Mononuclear cell (primary cell): ENCODE results near the gene CCDC182. TPM values are rescaled to one million over a fixed set of nuclear protein-coding genes. Genes with fewer than 3 reads are reported as not detected.

Experiments used
- H3K27me3 ChIP-seq: 2 replicates; pipeline ENCODE4 v1.6.0; 2011; ENCODE audit warnings: low read length, control low read depth; ENCODE audit not compliant: insufficient read depth
- H3K4me1 ChIP-seq: 2 replicates; pipeline ENCODE4 v1.5.1; 2011; ENCODE audit warnings: mild to moderate bottlenecking, low read length, control low read depth; ENCODE audit not compliant: insufficient read depth
- H3K4me3 ChIP-seq: 2 replicates; pipeline ENCODE4 v1.5.1; 2011; ENCODE audit warnings: mild to moderate bottlenecking, low read length, moderate library complexity
- H3K9me3 ChIP-seq: 2 replicates; pipeline ENCODE4 v1.5.1; 2011; ENCODE audit warnings: low read depth, mild to moderate bottlenecking, control low read depth, low read length
- total RNA-seq: library from RNA; depleted of rRNA; stranded (reverse); fragments of >200 nt; gene quantifications from one replicate; pipeline ENCODE4 v1.2.3, GENCODE V29; 2012

The CCDC182 gene
- total RNA-seq, 1 donor, result not detected

DNA sequence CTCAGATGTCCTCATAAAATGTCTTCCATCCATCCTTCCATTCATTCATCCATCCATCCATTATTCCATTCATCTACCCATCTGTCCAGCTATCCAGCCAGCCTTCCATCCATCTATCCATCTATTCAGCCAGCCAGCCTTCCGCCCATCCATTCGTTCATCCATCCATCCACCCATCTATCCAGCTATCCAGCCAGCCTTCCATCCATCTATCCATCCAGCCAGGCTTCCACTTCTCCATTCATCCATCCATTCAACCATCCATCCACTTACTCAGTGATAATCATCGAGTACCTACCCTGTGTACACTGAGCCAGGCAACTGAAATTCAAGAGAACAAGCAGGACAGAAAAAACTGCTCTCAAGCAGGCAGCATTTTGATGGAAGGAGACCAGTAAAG lies 4.6 kb upstream of the CCDC182 start:
- Histone ChIP-seq H3K27me3 (no peaks in the 10 kb centered on the region), H3K4me1 (peaks cover 27% of the 10 kb centered on the region), H3K9me3 (no peaks in the 10 kb centered on the region), H3K4me3 (no peak overlapping the region)

- peaks cover 29% of the 10 kb centered on the region for H3K4me1 ChIP-seq
- no peaks in the 10 kb centered on the region for H3K27me3 ChIP-seq
- no peaks in the 10 kb centered on the region for H3K9me3 ChIP-seq
- H3K4me3 ChIP-seq, result no peak overlapping the region
Observed at GRCh38 chr17:57747221-57748017, 2.3 kb upstream of the CCDC182 start.

GRCh38 chr17:57746221-57746620 lies 1.1 kb upstream of the CCDC182 start:
- Histone ChIP-seq H3K9me3 (no peaks in the 10 kb centered on the region), H3K4me1 (peaks cover 22% of the 10 kb centered on the region), H3K27me3 (no peaks in the 10 kb centered on the region), H3K4me3 (no peak overlapping the region)

DNA sequence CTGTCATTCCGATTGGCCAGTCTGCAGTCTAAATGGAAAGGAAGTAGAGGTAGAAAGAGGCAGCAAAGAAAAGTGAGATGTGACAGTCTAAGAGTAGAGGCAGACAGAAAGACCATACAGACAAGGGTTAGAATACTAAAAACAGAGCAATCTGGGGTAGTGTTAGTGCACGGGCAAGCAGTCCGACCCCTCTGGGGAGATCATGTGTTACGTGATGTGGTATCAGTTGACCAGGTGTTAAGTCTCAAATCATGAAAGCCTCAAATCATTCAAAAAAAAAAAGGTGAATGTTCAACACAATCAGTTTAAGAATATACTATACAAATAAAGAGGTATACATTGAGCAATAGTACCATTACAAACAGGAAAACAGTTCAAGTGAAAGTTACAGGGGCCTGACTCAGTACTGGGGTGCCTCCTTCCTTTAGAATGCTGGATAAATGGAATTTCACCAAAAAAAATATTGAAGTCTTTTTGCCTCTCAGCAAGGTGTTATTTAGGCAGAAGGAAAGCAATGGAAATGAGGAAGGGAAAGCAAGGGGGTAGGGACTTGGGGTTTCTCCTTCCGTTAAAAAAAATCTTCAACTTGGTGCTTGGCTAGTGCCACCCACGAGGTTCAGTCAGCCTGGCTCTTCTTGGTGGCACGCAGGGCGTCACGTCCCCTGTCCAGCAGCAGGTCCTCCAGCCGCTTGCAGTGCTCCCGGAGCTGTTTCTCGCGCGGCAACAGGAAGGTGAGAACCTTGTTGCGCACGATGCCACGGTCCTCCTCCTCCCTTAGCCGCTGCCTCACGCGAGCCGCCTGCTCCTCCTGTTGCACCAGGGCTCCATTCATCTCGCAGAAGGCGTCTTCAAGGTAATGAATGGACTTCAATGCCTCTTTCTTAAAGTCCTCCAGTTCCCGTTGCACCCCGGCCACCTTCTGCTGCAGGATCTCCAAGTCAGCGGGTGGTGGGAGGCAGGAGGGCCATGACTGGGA lies 616 bp downstream of the CCDC182 start:
- Histone ChIP-seq H3K4me3 (no peak overlapping the region), H3K4me1 (peaks cover 6% of the 10 kb centered on the region), H3K27me3 (no peaks in the 10 kb centered on the region), H3K9me3 (no peaks in the 10 kb centered on the region)

- no peaks in the 10 kb centered on the region for H3K27me3 ChIP-seq
- H3K4me1 ChIP-seq, result peaks cover 6% of the 10 kb centered on the region
Observed at GRCh38 chr17:57740235-57740528, 4.9 kb downstream of the CCDC182 start.

DNA sequence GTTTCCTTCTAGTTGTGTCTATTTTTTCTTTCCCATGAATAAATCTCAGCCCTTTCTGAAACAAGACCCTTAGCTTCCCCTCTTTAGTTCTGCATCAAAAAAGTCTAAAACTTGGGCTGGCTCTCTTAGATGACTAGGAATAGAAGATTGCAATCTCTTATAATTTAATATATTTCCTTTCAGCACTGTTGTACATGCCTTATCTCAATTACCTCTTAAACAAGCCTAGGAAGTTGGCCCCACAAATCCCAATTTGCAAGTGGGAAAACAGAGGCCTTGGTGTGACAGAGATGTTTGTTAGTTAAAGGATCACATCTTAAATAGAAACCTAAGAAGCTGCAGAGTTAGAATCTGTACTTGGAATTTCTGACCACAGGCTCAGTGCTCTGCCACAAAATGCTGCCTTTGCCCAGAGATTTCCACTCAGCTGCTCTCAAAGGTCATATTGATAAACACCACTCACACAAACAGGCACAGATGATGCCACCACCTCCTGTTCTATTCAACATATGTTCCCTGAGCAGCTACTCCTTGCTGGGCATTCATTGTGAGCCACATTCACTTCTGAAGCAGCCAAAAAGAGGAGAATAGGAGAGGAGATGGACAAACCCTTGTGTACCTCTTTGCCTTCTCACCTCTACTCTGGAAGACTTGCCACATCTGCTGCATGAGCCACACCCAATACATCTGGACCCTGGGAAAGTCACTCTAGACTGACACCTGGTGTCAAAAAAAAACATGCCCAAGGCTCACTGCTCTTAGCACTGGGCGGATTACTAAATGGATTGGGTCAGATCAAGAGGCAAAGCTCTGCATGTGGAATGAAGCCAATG lies 5.5 kb downstream of the CCDC182 start:
- Histone ChIP-seq H3K4me3 (no peak overlapping the region), H3K4me1 (peaks cover 1% of the 10 kb centered on the region), H3K27me3 (no peaks in the 10 kb centered on the region), H3K9me3 (no peaks in the 10 kb centered on the region)

More at GRCh38 chr17:57740235-57740528, 4.9 kb downstream of the CCDC182 start:
- Histone ChIP-seq H3K4me3 (no peak overlapping the region), H3K9me3 (no peaks in the 10 kb centered on the region)

DNA sequence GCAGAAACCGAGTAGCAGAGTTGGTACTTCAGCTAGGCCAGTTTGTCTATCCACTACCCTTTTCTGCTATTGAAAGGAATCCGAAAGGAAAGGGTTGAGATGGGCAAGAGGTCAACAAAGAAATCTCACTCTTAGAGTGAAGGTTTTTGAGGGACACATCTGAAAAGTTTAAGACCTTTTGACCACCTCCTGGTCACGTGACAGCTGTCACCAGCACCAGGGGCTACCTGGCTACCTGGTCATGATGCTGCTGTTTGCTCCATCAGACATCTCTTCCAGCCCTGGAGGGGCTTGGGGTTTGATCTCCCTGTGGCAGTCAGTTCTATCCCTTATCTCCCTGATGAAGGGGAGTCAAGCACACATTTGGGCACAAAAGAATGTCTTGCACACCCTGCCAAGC lies 7.6 kb downstream of the CCDC182 start:
- H3K4me3 ChIP-seq, result no peak overlapping the region
- H3K27me3 ChIP-seq, result no peaks in the 10 kb centered on the region
- H3K9me3 ChIP-seq, result no peaks in the 10 kb centered on the region
- H3K4me1 ChIP-seq, result no peaks in the 10 kb centered on the region

- no peaks in the 10 kb centered on the region for H3K9me3 ChIP-seq
- no peaks in the 10 kb centered on the region for H3K27me3 ChIP-seq
- no peaks in the 10 kb centered on the region for H3K4me1 ChIP-seq
- no peak overlapping the region for H3K4me3 ChIP-seq
Observed at GRCh38 chr17:57735707-57736106, 9.4 kb downstream of the CCDC182 start.

GRCh38 chr17:57735230-57735629 lies 9.9 kb downstream of the CCDC182 start:
- H3K27me3 ChIP-seq, result no peaks in the 10 kb centered on the region
- H3K9me3 ChIP-seq, result no peaks in the 10 kb centered on the region
- no peaks in the 10 kb centered on the region for H3K4me1 ChIP-seq
- no peak overlapping the region for H3K4me3 ChIP-seq

DNA sequence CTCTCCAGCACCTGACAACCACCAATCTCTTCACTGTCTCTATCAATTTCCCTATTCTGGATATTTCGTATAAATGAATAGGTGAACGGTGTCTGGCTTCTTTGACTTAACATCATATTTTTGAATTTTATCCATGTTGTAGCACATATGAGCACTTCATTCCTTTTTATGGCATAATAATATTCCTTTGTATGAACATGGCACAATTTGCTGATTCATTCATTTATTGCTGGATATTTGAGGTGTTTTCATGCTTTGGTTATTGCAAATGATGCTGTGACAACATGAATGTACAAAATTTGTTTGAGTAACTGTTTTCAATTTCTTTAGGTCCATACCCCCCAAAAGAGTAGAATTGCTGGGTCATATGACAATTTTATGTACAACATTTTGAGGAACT lies 12.0 kb downstream of the CCDC182 start:
- Histone ChIP-seq H3K4me1 (no peaks in the 10 kb centered on the region), H3K9me3 (no peaks in the 10 kb centered on the region), H3K27me3 (no peaks in the 10 kb centered on the region), H3K4me3 (no peak overlapping the region)

GRCh38 chr17:57732062-57732461 lies 13.0 kb downstream of the CCDC182 start:
- H3K4me3 ChIP-seq, result no peak overlapping the region
- no peaks in the 10 kb centered on the region for H3K27me3 ChIP-seq
- no peaks in the 10 kb centered on the region for H3K9me3 ChIP-seq
- H3K4me1 ChIP-seq, result no peaks in the 10 kb centered on the region

DNA sequence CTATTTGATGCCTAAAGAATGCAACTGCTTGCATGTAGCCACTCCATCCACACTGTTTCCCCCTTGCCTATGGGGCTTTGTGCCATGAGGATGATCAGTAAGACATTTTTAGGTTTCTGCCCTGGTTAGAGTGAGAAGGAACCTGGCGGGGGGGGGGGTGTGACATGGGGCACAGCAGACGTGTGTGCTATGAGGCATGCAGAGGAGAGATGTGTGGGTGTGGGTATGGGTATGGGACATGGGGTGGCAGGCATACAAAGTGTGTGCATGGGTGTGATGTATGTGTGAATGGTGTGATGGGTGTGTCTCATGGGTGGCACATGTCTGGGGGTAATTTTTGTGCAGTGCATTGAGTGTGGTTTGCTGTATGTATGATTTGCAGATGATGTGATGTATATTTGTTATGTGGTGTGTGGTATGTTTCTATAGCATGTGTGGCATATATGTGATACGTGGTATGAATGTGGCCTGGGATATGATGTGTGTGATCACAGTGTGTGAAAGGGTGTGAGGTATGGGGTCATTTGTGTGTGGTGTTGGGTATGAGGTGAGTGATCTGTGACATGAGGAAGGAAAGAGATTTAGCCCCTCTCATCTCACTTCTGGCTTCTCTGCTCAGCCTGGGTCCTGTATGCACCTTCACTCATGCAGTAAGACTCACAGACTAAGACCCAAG lies 14.9 kb downstream of the CCDC182 start:
- no peaks in the 10 kb centered on the region for H3K9me3 ChIP-seq
- H3K27me3 ChIP-seq, result no peaks in the 10 kb centered on the region
- no peaks in the 10 kb centered on the region for H3K4me1 ChIP-seq
- no peak overlapping the region for H3K4me3 ChIP-seq

GRCh38 chr17:57727630-57728175 lies 17.4 kb downstream of the CCDC182 start:
- Histone ChIP-seq H3K4me1 (peaks cover 15% of the 10 kb centered on the region), H3K9me3 (no peaks in the 10 kb centered on the region), H3K27me3 (no peaks in the 10 kb centered on the region), H3K4me3 (no peak overlapping the region)

DNA sequence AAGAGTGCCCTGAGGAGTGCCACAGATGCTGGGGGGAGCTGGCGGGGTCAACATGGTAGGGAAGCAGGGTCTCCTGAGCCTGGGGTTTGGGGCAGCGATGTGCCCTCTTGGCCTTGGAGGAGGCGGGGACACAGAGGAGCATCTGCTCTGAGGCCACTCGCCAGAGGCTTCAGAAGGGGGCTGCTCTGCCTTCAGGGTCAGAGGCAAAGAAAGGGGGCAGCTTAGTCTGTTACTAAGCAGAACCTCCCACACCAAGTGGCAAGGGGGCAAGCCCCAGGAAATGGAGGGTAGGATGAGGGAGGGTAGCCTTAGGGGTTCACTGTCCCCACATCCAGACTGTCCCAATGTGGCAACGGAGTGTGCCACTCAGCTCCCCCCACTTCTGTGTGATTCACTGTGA lies 18.3 kb downstream of the CCDC182 start:
- H3K4me1 ChIP-seq, result peaks cover 15% of the 10 kb centered on the region

More for the DNA sequence above, 18.3 kb downstream of the CCDC182 start:
- Histone ChIP-seq H3K9me3 (no peaks in the 10 kb centered on the region), H3K27me3 (no peaks in the 10 kb centered on the region), H3K4me3 (no peak overlapping the region)
